ENCODE data around the gene MICA.

MICA gene

DNA sequence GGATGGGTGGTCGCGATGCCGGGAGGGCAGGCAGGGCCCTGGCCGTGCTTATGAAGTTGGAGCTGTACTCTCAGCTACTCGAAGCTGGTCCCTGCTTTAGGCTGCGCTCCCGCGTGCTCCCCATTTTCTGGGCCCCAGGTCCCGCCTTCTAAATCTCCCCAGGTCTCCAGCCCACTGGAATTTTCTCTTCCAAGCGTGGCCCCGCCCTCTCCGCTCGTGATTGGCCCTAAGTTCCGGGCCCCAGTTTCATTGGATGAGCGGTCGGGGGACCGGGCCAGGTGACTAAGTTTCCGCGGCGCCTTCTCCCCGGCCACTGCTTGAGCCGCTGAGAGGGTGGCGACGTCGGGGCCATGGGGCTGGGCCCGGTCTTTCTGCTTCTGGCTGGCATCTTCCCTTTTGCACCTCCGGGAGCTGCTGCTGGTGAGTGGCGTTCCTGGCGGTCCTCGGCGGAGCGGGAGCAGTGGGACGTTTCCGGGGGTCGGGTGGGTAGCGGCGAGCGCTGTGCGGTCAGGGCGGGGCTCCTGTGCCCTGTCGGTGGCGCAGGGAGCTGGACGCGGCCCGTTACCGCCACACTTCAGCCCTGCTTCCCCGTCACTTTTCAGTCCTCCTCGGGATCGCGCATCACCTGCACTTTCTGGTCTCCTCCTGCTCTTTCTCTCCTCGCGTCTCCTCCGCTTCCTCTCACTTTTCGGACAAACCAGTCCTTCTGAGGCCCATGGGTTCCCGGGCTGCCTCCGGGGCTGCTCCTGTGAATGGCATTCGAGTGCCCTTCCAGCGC is at the start of gene MICA:
MICA (plus strand) TSS at position 313 of the 778 bp plus-strand sequence; CDS start at position 351, 38 bp downstream.
- peaks cover 0 to 38% of the 10 kb centered on the region in 2 donors for H3K4me1 ChIP-seq (ENCODE audit: control insufficient read depth in 1 of 2, insufficient read depth in 2 of 2, low read length in 2 of 2)
- peak within 1 kb of the TSS; percentile 59 to 75 for H3K4me3 ChIP-seq (ENCODE audit: low read depth in 1 of 2, low read length in 2 of 2)
- H3K9me3 ChIP-seq (ENCODE audit: control insufficient read depth in 1 of 2, low read length in 2 of 2), result no peaks in the 10 kb centered on the region
- peak within 1 kb of the TSS; percentile 93 for H3K27ac ChIP-seq (ENCODE audit: low read length)
- no peaks in the 10 kb centered on the region for H3K27me3 ChIP-seq (ENCODE audit: low read depth, low read length)
- H3K36me3 ChIP-seq (ENCODE audit: control insufficient read depth in 1 of 2, insufficient read depth in 2 of 2, low read length in 2 of 2), result no peaks in the 10 kb centered on the region

- peak overlapping the region; percentile 69 for H3K4me3 ChIP-seq (ENCODE audit: low read depth in 1 of 2, low read length in 2 of 2)
These were observed 49.1 kb upstream of the MICA start for GRCh38 chr6:31354158-31354863.

GRCh38 chr6:31354864-31355582 is 48.4 kb upstream of the MICA start:
- H3K4me3 ChIP-seq (ENCODE audit: low read depth in 1 of 2, low read length in 2 of 2), result peak overlapping the region; percentile 69
- H3K4me1 ChIP-seq (ENCODE audit: control insufficient read depth in 1 of 2, insufficient read depth in 2 of 2, low read length in 2 of 2), result peaks cover 5 to 18% of the 10 kb centered on the region in 2 donors
- no peaks in the 10 kb centered on the region for H3K9me3 ChIP-seq (ENCODE audit: control insufficient read depth in 1 of 2, low read length in 2 of 2)
- H3K27me3 ChIP-seq (ENCODE audit: low read depth, low read length), result no peaks in the 10 kb centered on the region
- H3K27ac ChIP-seq (ENCODE audit: low read length), result no peak overlapping the region
- peaks cover 14 to 20% of the 10 kb centered on the region in 2 donors for H3K36me3 ChIP-seq (ENCODE audit: control insufficient read depth in 1 of 2, insufficient read depth in 2 of 2, low read length in 2 of 2)

More at GRCh38 chr6:31354158-31354863, 49.1 kb upstream of the MICA start:
- no peaks in the 10 kb centered on the region for H3K9me3 ChIP-seq (ENCODE audit: control insufficient read depth in 1 of 2, low read length in 2 of 2)
- H3K36me3 ChIP-seq (ENCODE audit: control insufficient read depth in 1 of 2, insufficient read depth in 2 of 2, low read length in 2 of 2), result peaks cover 14 to 20% of the 10 kb centered on the region in 2 donors
- no peaks in the 10 kb centered on the region for H3K27me3 ChIP-seq (ENCODE audit: low read depth, low read length)
- peaks cover 5 to 18% of the 10 kb centered on the region in 2 donors for H3K4me1 ChIP-seq (ENCODE audit: control insufficient read depth in 1 of 2, insufficient read depth in 2 of 2, low read length in 2 of 2)
- H3K27ac ChIP-seq (ENCODE audit: low read length), result no peak overlapping the region

DNA sequence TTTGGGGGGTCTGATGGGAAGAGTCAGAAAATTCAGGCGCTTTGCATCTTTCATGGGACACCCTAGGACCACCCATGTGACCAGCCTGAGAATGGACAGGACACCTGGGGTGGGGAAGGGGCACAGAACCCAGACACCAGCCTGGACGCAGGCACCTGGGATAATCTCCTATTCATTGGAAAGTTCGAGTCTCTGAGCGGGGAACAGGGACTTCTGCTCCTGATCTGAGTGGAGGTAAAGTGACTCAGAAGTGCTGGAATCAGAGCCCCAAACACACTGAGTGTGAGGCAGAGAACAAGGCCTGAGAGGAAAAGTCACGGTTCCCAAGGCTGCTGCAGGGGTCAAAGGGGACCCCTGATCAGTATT is 47.8 kb upstream of the MICA start:
- H3K4me3 ChIP-seq (ENCODE audit: low read depth in 1 of 2, low read length in 2 of 2), result peak overlapping the region; percentile 69
- H3K4me1 ChIP-seq (ENCODE audit: control insufficient read depth in 1 of 2, insufficient read depth in 2 of 2, low read length in 2 of 2), result peaks cover 5 to 18% of the 10 kb centered on the region in 2 donors
- peaks cover 14 to 20% of the 10 kb centered on the region in 2 donors for H3K36me3 ChIP-seq (ENCODE audit: control insufficient read depth in 1 of 2, insufficient read depth in 2 of 2, low read length in 2 of 2)
- no peaks in the 10 kb centered on the region for H3K9me3 ChIP-seq (ENCODE audit: control insufficient read depth in 1 of 2, low read length in 2 of 2)
- H3K27me3 ChIP-seq (ENCODE audit: low read depth, low read length), result no peaks in the 10 kb centered on the region
- H3K27ac ChIP-seq (ENCODE audit: low read length), result no peak overlapping the region

GRCh38 chr6:31356216-31356945 is 47.0 kb upstream of the MICA start:
- Histone ChIP-seq H3K27me3 (ENCODE audit: low read depth, low read length) (no peaks in the 10 kb centered on the region), H3K27ac (ENCODE audit: low read length) (peak overlapping the region; percentile 95), H3K4me3 (ENCODE audit: low read depth in 1 of 2, low read length in 2 of 2) (peak overlapping the region; percentile 69), H3K4me1 (ENCODE audit: control insufficient read depth in 1 of 2, insufficient read depth in 2 of 2, low read length in 2 of 2) (peaks cover 5 to 18% of the 10 kb centered on the region in 2 donors), H3K36me3 (ENCODE audit: control insufficient read depth in 1 of 2, insufficient read depth in 2 of 2, low read length in 2 of 2) (peaks cover 14 to 20% of the 10 kb centered on the region in 2 donors), H3K9me3 (ENCODE audit: control insufficient read depth in 1 of 2, low read length in 2 of 2) (no peaks in the 10 kb centered on the region)

DNA sequence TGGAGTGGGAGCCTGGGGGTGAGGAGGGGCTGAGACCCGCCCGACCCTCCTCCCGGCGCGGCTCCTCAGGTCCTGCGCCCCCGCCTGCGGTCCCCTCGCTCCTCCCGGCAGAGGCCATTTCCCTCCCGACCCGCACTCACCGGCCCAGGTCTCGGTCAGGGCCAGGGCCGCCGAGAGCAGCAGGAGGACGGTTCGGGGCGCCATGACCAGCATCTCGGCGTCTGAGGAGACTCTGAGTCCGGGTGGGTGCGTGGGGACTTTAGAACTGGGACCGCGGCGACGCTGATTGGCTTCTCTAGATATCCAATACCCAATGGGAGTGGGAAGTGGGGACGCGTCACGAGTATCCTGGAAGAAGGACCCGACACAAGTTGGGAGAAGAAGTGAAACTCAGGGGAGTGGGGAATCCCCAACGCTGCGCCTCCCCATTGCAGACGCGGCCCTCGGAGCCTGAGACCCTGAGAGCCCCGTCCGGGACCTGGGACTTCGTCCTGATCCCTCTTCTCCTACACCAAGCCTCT is 46.4 kb upstream of the MICA start, which contains the start of gene HLA-B:
HLA-B (minus strand) TSS at position 234 of the 521 bp plus-strand sequence; CDS start at position 213, 21 bp downstream.
- no peaks in the 10 kb centered on the region for H3K9me3 ChIP-seq (ENCODE audit: control insufficient read depth in 1 of 2, low read length in 2 of 2)
- H3K27me3 ChIP-seq (ENCODE audit: low read depth, low read length), result no peaks in the 10 kb centered on the region
- peak within 1 kb of the TSS; percentile 95 for H3K27ac ChIP-seq (ENCODE audit: low read length)
- H3K4me1 ChIP-seq (ENCODE audit: control insufficient read depth in 1 of 2, insufficient read depth in 2 of 2, low read length in 2 of 2), result peaks cover 5 to 18% of the 10 kb centered on the region in 2 donors
- H3K36me3 ChIP-seq (ENCODE audit: control insufficient read depth in 1 of 2, insufficient read depth in 2 of 2, low read length in 2 of 2), result peaks cover 14 to 20% of the 10 kb centered on the region in 2 donors
- peak within 1 kb of the TSS; percentile 69 to 75 for H3K4me3 ChIP-seq (ENCODE audit: low read depth in 1 of 2, low read length in 2 of 2)

DNA sequence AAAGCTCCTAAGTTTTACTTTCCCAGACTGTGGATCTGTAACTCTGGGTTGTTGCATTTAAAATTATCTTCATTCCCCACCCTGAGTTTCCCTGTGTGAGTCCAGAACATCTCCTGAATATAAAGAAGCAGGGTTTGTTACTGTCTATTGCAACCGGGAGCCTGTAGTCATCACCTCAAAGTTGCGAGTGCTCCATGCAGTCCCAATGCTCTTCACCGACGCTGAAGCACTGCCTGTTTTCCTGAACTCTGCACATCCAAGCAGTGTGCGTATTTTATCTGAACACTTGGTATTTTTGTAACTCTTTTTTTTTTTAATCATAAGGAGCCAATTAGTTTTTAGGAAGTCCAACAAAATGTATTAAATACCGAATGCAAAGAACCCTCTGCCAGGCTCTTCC is 45.5 kb upstream of the MICA start:
- H3K27me3 ChIP-seq (ENCODE audit: low read depth, low read length), result no peaks in the 10 kb centered on the region
- no peaks in the 10 kb centered on the region for H3K9me3 ChIP-seq (ENCODE audit: control insufficient read depth in 1 of 2, low read length in 2 of 2)
- peaks cover 5 to 18% of the 10 kb centered on the region in 2 donors for H3K4me1 ChIP-seq (ENCODE audit: control insufficient read depth in 1 of 2, insufficient read depth in 2 of 2, low read length in 2 of 2)
- H3K36me3 ChIP-seq (ENCODE audit: control insufficient read depth in 1 of 2, insufficient read depth in 2 of 2, low read length in 2 of 2), result peaks cover 14 to 20% of the 10 kb centered on the region in 2 donors
- peak overlapping the region in 1 of 2 donors; percentile 75 for H3K4me3 ChIP-seq (ENCODE audit: low read depth in 1 of 2, low read length in 2 of 2)
- peak overlapping the region; percentile 95 for H3K27ac ChIP-seq (ENCODE audit: low read length)

- Histone ChIP-seq H3K36me3 (ENCODE audit: control insufficient read depth in 1 of 2, insufficient read depth in 2 of 2, low read length in 2 of 2) (peaks cover 13 to 20% of the 10 kb centered on the region in 2 donors), H3K27ac (ENCODE audit: low read length) (no peak overlapping the region), H3K9me3 (ENCODE audit: control insufficient read depth in 1 of 2, low read length in 2 of 2) (no peaks in the 10 kb centered on the region), H3K4me1 (ENCODE audit: control insufficient read depth in 1 of 2, insufficient read depth in 2 of 2, low read length in 2 of 2) (peaks cover 5 to 18% of the 10 kb centered on the region in 2 donors), H3K27me3 (ENCODE audit: low read depth, low read length) (no peaks in the 10 kb centered on the region), H3K4me3 (ENCODE audit: low read depth in 1 of 2, low read length in 2 of 2) (no peak overlapping the region)
These were observed 45.1 kb upstream of the MICA start for GRCh38 chr6:31358302-31358701.

- no peaks in the 10 kb centered on the region for H3K9me3 ChIP-seq (ENCODE audit: control insufficient read depth in 1 of 2, low read length in 2 of 2)
- H3K4me1 ChIP-seq (ENCODE audit: control insufficient read depth in 1 of 2, insufficient read depth in 2 of 2, low read length in 2 of 2), result peaks cover 5 to 11% of the 10 kb centered on the region in 2 donors
- no peaks in the 10 kb centered on the region for H3K27me3 ChIP-seq (ENCODE audit: low read depth, low read length)
- H3K4me3 ChIP-seq (ENCODE audit: low read depth in 1 of 2, low read length in 2 of 2), result no peak overlapping the region
- peaks cover 2 to 12% of the 10 kb centered on the region in 2 donors for H3K36me3 ChIP-seq (ENCODE audit: control insufficient read depth in 1 of 2, insufficient read depth in 2 of 2, low read length in 2 of 2)
- H3K27ac ChIP-seq (ENCODE audit: low read length), result no peak overlapping the region
These were observed 43.8 kb upstream of the MICA start for GRCh38 chr6:31359581-31359980.

GRCh38 chr6:31362751-31363150 is 40.6 kb upstream of the MICA start:
- H3K4me3 ChIP-seq (ENCODE audit: low read depth in 1 of 2, low read length in 2 of 2), result no peak overlapping the region
- peaks cover 4% of the 10 kb centered on the region for H3K27me3 ChIP-seq (ENCODE audit: low read depth, low read length)
- H3K27ac ChIP-seq (ENCODE audit: low read length), result no peak overlapping the region
- peaks cover 0 to 4% of the 10 kb centered on the region in 2 donors for H3K4me1 ChIP-seq (ENCODE audit: control insufficient read depth in 1 of 2, insufficient read depth in 2 of 2, low read length in 2 of 2)
- no peaks in the 10 kb centered on the region for H3K9me3 ChIP-seq (ENCODE audit: control insufficient read depth in 1 of 2, low read length in 2 of 2)
- no peaks in the 10 kb centered on the region for H3K36me3 ChIP-seq (ENCODE audit: control insufficient read depth in 1 of 2, insufficient read depth in 2 of 2, low read length in 2 of 2)

Measured in muscle layer of duodenum (tissue), 2 donors.